ENCODE measurements around the gene CPEB3. TPM values are rescaled to one million over a fixed set of nuclear protein-coding genes. Genes with fewer than 3 reads are reported as not detected.

The CPEB3 gene
- total RNA-seq, 1 experiment from 2014 or later: 1.0 TPM

DNA sequence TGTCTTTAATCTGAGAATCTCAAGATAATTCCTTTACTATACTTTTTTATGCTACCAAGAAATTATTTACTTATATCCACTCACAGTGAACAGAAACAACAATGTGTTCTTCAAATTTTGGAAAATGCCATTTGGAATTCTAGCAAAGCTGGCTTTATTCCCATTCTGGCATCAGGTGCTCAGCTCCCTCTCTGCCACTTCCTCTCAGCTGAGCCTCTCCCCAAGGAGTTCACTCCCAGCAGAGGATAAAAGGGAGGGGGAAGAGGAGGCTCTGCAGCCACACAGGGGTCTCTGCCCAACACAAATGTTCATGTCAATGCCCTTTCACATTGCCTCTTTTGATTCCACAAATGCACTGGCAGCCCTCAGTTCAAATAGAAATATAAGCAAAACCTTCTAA lies 116.9 kb downstream of the CPEB3 start:
- no peak overlapping the region for H4K5ac ChIP-seq (ENCODE audit: insufficient read length, low read depth, low read length)
- H3K4me2 ChIP-seq (ENCODE audit: insufficient read depth, insufficient read length, low read length): no peak overlapping the region
- H3K4me1 Mint-ChIP-seq: no peaks in the 10 kb centered on the region; a peak in 1 of 4 replicates
- no peak overlapping the region for H2BK12ac ChIP-seq (ENCODE audit: insufficient read length, low read depth, low read length)
- no peak overlapping the region for H2BK5ac ChIP-seq (ENCODE audit: insufficient read length, low read length)
- H3K27ac Mint-ChIP-seq: no peak overlapping the region
- TF ChIP-seq, protein P1, sequence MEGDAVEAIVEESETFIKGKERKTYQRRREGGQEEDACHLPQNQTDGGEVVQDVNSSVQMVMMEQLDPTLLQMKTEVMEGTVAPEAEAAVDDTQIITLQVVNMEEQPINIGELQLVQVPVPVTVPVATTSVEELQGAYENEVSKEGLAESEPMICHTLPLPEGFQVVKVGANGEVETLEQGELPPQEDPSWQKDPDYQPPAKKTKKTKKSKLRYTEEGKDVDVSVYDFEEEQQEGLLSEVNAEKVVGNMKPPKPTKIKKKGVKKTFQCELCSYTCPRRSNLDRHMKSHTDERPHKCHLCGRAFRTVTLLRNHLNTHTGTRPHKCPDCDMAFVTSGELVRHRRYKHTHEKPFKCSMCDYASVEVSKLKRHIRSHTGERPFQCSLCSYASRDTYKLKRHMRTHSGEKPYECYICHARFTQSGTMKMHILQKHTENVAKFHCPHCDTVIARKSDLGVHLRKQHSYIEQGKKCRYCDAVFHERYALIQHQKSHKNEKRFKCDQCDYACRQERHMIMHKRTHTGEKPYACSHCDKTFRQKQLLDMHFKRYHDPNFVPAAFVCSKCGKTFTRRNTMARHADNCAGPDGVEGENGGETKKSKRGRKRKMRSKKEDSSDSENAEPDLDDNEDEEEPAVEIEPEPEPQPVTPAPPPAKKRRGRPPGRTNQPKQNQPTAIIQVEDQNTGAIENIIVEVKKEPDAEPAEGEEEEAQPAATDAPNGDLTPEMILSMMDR (conservative IDR thresholded peaks at IDR 0.05): no peak
- no peaks in the 10 kb centered on the region; the same call in 1 of the 2 replicates for H3K27me3 Mint-ChIP-seq (ENCODE audit: low read depth)
- H3K9ac ChIP-seq (ENCODE audit: extremely low read depth, insufficient read length, low read length): no peak overlapping the region
- H3K79me2 ChIP-seq (ENCODE audit: insufficient read depth, low read length): no peaks in the 10 kb centered on the region
- H3K9me3 ChIP-seq (ENCODE audit: control insufficient read depth, low read depth, low read length): no peaks in the 10 kb centered on the region
- H3K4ac ChIP-seq (ENCODE audit: low read depth, low read length): no peak overlapping the region
- H4K20me1 ChIP-seq (ENCODE audit: control insufficient read depth, insufficient read depth, insufficient read length): no peaks in the 10 kb centered on the region
- no peak for DNase-seq
- no peak overlapping the region for H2BK15ac ChIP-seq (ENCODE audit: low read depth, low read length)
- no peak overlapping the region for H3K23ac ChIP-seq (ENCODE audit: insufficient read length, low read depth, low read length)
- no peak overlapping the region for H2BK20ac ChIP-seq (ENCODE audit: low read depth, low read length, poor library complexity, severe bottlenecking)
- no peak overlapping the region for H3T11ph ChIP-seq (ENCODE audit: low read length)
- no peak overlapping the region for H3K14ac ChIP-seq (ENCODE audit: insufficient read depth, low read length)
- no peaks in the 10 kb centered on the region for H3K4me1 ChIP-seq (ENCODE audit: insufficient read depth, low read length)
- H3K56ac ChIP-seq (ENCODE audit: insufficient read length, low read depth, low read length): no peak overlapping the region
- no peaks in the 10 kb centered on the region for H3K79me1 ChIP-seq (ENCODE audit: insufficient read depth, low read depth, low read length, poor library complexity, severe bottlenecking)
- no peaks in the 10 kb centered on the region for H3K9me3 Mint-ChIP-seq
- H4K91ac ChIP-seq (ENCODE audit: insufficient read length, low read depth, low read length): no peak overlapping the region
- no peak overlapping the region for H4K8ac ChIP-seq (replicated peaks; ENCODE audit: insufficient read length, low read depth, low read length)
- no peak overlapping the region for H3K4me3 Mint-ChIP-seq
- no peak overlapping the region for H2AFZ ChIP-seq (ENCODE audit: low read length)
- no peak overlapping the region for H3K27ac ChIP-seq (ENCODE audit: insufficient read length, low read depth, low read length)
- H3K36me3 Mint-ChIP-seq (ENCODE audit: insufficient read depth in 1 of 3, low read depth in 3 of 3): 0 out of 7 replicates have a peak, but pooled peaks cover 0 to 5% (median 0%) of the 10 kb centered on the region in 3 experiments
- H3K23me2 ChIP-seq (ENCODE audit: insufficient read length, low read depth, low read length, poor library complexity, severe bottlenecking): no peaks in the 10 kb centered on the region
- H3K18ac ChIP-seq (ENCODE audit: insufficient read length, low read depth, low read length): no peak overlapping the region
- no peak overlapping the region for H2BK120ac ChIP-seq (ENCODE audit: low read depth, low read length, poor library complexity, severe bottlenecking)
- H3K27me3 ChIP-seq (ENCODE audit: insufficient read depth, low read length): no peaks in the 10 kb centered on the region
- H2AK5ac ChIP-seq (ENCODE audit: insufficient read length, low read length): no peak overlapping the region
